ENCODE results near the gene SLC39A5. TPM values are rescaled to one million over a fixed set of nuclear protein-coding genes. Genes with fewer than 3 reads are reported as not detected.
"Not testable (repeated sequence)": the region's sequence is repeated elsewhere in the genome, so short reads cannot be mapped to it uniquely, and the experiment has no call there.

SLC39A5 gene
- total and polyA plus RNA-seq, 8 donors: 108 to 615 (median 263) TPM

- Histone ChIP-seq H3K27ac (peak within 1 kb of the TSS; percentile 94 to 98 (median 94)), H3K4me3 (peak within 1 kb of the TSS; percentile 74 to 94 (median 81)), H3K27me3 (no peaks in the 10 kb centered on the region), H3K4me1 (no peaks in the 10 kb centered on the region), H3K36me3 (peaks cover 0 to 7% (median 0%) of the 10 kb centered on the region in 3 donors), H3K9me3 (no peaks in the 10 kb centered on the region)
- ATAC-seq (peak; percentile 94 to 97 (median 94)), DNase-seq (peak; percentile 87 to 94 (median 90)), FAIRE-seq (no peak)
- intact Hi-C loops (cut with DNase I): no loop called here
- TF ChIP-seq CTCF (IDR thresholded peaks at IDR 0.05): peak; percentile 32 to 53 (median 52)
- 0 to 1% methylated on average over 34 to 68 of the region's 68 CpGs for WGBS, 2 donors
These were observed 37.0 kb downstream of the SLC39A5 start, which contains the start of gene COQ10A for GRCh38 chr12:56266693-56267442. COQ10A (plus strand) TSS chr12:56266942; CDS start chr12:56267119, 177 bp downstream.

- peaks cover 0 to 7% (median 4%) of the 10 kb centered on the region in 3 donors for H3K36me3 ChIP-seq
- DNase-seq (peak in 3 of 6 donors; percentile 43 to 54 (median 52)), ATAC-seq (peak in 3 of 4 donors; percentile 17 to 38 (median 17)), FAIRE-seq (no peak)
- intact Hi-C loops (cut with DNase I): no loop called here
- no peaks in the 10 kb centered on the region for H3K9me3 ChIP-seq
- peak overlapping the region; percentile 74 to 94 (median 81) for H3K4me3 ChIP-seq
- peak overlapping the region; percentile 94 to 98 (median 94) for H3K27ac ChIP-seq
- H3K4me1 ChIP-seq: no peaks in the 10 kb centered on the region
- no peaks in the 10 kb centered on the region for H3K27me3 ChIP-seq
- WGBS, 2 donors: 16 to 18% methylated on average over 20 to 21 of the region's 21 CpGs
- TF ChIP-seq CTCF (IDR thresholded peaks at IDR 0.05): no peak
These were observed 37.7 kb downstream of the SLC39A5 start for GRCh38 chr12:56267443-56268071.

DNA sequence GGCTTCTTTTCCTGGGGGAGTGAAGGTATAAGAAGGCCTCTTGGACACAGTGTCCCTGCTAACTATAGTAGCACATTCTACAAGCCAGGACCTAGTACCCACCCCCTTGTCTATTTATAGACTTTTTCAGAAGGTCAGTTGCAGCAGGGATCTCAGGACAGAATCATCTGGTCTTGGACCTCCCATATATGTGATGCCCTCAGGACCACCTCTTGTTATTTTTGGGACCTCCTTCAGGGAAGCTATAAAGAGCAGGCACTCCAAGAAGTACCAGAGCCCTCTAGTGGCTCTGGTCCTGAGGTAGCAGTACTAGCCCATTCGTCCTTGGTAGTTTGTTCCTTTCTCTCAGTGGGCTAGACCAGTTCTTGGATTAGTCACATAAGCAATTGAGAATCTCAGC is 41.2 kb downstream of the SLC39A5 start:
- WGBS, 2 donors: 6 to 24% methylated on average over 1 of the region's 1 CpG
- TF ChIP-seq CTCF (IDR thresholded peaks at IDR 0.05): no peak
- FAIRE-seq: no peak
- no peak for ATAC-seq
- H3K9me3 ChIP-seq: no peaks in the 10 kb centered on the region
- no peaks in the 10 kb centered on the region for H3K27me3 ChIP-seq
- H3K4me1 ChIP-seq: no peaks in the 10 kb centered on the region
- no peak for DNase-seq
- no peak overlapping the region for H3K4me3 ChIP-seq
- intact Hi-C loops (cut with DNase I): no loop called here
- peaks cover 0 to 38% (median 31%) of the 10 kb centered on the region in 3 donors for H3K36me3 ChIP-seq
- no peak overlapping the region for H3K27ac ChIP-seq

GRCh38 chr12:56272468-56272867 is 42.6 kb downstream of the SLC39A5 start:
- H3K4me3 ChIP-seq; H3K4me1 ChIP-seq; DNase-seq; intact Hi-C loops (cut with DNase I); H3K27ac ChIP-seq; H3K9me3 ChIP-seq; FAIRE-seq; ATAC-seq; H3K27me3 ChIP-seq: not testable (repeated sequence)
- WGBS, 2 donors: 68 to 88% methylated on average over 2 of the region's 2 CpGs
- H3K36me3 ChIP-seq: peaks cover 0 to 45% (median 36%) of the 10 kb centered on the region in 3 donors

GRCh38 chr12:56274299-56274698 is 44.4 kb downstream of the SLC39A5 start:
- 87 to 95% methylated on average over 2 of the region's 2 CpGs for WGBS, 2 donors
- FAIRE-seq (no peak), DNase-seq (no peak), ATAC-seq (no peak)
- H3K27ac ChIP-seq: no peak overlapping the region
- H3K4me3 ChIP-seq: no peak overlapping the region
- H3K9me3 ChIP-seq: no peaks in the 10 kb centered on the region
- H3K36me3 ChIP-seq: peaks cover 3 to 63% (median 39%) of the 10 kb centered on the region in 3 donors
- intact Hi-C loops (cut with DNase I): no loop called here
- no peak for TF ChIP-seq CTCF (IDR thresholded peaks at IDR 0.05)
- H3K27me3 ChIP-seq: no peaks in the 10 kb centered on the region
- no peaks in the 10 kb centered on the region for H3K4me1 ChIP-seq
